SHP77 treated with DMSO at 0.1 percent for 48 hours (cell line): ENCODE results near the gene TMEM120B.

Experiments
- DNase-seq: peaks from one replicate; lab custom pipeline; 2025; lab: John Stamatoyannopoulos, UW

The TMEM120B gene

DNA sequence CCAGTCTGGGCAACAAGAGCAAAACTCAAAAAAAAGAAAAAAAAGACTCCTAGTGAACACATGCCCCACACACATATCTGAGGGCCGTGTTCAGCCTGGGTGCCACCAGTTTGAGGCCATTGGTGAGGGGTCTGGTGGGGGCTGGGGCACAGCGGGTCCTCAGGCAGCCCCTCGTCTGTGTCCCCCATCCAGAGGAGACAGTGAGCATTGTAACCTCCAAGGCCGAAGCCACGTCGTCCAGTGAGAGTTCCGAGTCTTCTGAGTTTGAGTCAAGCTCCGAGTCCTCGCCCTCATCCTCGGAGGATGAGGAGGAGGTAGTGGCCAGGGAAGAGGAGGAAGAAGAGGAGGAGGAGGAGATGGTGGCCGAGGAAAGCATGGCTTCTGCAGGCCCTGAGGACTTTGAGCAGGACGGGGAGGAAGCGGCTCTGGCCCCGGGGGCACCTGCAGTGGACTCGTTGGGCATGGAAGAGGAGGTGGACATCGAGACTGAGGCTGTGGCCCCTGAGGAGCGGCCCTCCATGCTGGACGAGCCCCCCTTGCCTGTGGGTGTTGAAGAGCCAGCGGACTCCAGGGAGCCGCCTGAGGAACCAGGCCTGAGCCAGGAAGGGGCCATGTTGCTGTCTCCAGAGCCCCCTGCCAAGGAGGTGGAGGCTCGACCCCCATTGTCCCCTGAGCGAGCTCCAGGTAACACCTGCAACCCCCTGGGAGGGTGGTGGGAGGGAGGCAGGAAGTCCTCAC lies 106.8 kb downstream of the TMEM120B start:
- DNase-seq = no peak

DNA sequence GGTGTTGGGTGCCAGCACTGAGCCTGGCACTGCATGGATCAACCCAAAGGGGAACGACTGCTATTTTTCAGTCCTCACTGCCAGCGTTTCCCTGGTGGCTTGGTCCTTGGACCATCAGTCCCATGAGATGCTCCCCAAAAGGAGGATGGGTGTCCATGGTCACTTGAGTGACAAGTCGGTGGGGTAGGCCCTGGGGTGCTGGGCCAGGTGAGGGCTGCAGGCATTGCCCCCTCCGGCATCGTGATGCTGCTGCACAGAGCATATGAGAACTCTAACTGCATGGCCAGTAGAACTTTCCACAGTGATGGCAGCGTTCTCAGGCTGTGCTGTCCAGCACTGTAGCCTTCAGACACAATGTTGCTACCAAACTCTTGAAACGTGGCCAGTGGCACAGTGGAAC lies 107.5 kb downstream of the TMEM120B start:
- DNase-seq = no peak

DNA sequence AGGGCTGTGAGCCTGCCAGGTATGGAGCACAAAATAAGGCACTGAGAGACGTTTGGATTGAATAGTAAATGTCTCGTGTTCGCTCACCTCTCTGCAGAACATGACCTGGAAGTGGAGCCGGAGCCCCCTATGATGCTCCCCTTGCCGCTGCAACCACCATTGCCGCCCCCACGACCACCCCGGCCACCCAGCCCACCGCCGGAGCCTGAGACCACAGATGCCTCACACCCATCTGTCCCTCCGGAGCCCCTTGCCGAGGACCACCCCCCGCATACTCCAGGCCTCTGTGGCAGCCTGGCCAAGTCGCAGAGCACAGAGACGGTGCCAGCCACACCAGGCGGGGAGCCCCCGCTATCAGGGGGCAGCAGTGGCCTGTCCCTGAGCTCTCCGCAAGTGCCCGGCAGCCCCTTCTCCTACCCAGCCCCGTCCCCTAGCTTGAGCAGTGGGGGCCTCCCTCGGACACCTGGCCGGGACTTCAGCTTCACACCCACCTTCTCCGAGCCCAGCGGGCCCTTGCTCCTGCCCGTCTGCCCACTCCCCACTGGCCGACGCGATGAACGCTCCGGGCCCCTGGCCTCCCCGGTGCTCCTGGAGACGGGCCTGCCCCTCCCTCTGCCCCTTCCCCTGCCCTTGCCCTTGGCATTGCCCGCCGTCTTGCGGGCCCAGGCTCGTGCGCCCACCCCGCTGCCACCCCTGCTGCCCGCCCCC lies 110.0 kb downstream of the TMEM120B start:
- no peak for DNase-seq

DNA sequence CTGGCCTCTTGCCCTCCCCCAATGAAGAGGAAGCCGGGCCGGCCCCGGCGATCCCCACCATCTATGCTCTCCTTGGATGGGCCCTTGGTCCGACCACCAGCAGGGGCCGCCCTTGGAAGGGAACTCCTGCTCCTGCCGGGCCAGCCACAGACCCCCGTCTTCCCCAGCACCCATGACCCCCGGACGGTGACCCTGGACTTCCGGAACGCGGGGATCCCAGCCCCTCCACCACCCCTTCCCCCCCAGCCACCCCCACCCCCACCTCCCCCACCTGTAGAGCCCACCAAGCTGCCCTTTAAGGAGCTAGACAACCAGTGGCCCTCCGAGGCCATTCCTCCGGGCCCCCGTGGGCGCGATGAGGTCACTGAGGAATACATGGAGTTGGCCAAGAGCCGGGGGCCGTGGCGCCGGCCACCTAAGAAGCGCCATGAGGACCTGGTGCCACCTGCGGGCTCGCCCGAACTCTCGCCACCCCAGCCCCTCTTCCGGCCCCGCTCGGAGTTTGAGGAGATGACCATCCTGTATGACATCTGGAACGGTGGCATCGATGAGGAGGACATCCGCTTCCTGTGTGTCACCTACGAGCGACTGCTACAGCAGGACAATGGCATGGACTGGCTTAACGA lies 110.7 kb downstream of the TMEM120B start:
- no peak for DNase-seq

DNA sequence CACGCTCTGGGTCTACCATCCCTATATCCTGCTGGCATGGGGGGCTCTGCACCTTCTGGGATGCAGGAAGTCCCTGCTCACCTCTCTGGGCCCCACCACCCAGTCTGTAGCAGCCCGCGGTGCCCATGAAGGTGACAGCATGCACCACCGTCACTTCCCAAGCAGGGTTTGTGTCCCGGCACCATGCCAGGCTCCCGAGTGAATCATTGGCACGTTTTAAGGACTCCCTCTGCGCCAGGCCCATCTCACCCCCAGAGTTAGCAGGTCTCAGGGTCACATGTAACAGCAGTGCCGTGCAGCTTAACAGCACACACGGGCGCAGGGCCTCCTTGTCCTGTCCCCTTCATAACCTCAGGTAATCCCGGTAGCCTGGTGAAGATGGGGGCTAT lies 111.2 kb downstream of the TMEM120B start:
- DNase-seq = no peak

DNA sequence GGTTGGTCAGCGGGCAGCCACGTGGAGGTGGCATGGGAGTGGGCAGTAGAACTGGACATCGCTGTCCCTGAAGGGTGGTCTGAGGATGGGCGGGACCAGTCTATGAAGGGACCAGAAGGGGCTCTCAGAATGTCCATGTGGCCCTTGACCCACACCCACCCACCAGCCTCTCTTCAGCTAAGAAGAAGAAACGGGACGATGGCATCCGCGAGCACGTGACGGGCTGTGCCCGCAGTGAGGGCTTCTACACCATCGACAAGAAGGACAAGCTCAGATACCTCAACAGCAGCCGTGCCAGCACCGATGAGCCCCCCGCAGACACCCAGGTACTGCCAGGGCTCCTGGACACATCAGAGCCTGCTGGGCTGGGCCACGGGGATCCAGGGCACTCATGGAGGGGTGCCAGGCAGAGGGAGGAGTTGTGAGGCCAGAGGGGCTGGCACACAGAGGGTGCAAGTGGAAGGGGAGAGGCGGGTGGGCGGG lies 112.5 kb downstream of the TMEM120B start:
- DNase-seq = no peak

DNA sequence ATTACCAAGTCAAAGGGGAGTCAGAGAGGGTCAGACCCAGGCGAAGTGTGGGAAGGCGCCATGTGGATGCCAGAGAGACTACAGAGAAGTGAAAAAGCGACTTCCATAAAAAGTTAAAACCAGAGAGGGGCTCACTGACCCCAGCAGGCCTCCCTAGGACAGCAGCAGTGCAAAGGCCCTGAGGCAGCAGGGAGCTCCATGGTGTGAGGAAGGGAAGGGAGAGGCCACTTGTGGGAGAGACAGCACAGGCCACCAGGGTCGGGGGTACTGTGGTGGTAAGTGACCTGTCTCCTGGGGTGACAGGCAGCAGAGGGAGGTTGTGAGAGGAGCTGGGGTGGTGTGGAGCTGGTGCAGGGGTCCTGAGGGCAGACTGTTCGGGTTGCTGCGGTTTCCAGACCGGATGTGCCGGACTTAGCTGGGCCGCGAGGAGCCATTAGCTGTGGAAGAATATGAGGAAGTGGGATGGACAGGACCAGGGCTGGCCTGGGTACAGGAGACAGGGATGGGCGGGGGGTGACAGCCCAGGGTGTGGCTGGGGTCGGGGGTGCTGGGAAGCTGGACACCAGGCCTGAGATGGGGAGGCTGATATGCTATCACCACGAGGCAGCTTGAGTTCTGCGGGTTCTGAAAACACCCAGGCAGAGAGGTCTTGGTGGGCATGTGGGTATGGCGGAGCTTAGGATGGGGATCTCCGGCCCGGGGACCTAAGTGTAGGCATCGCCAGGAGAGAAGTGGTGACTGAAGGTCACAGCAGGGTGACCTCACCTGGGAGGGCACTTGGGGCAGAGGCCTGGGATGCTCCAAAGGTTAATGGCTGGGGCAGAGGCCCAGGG lies 114.0 kb downstream of the TMEM120B start:
- no peak for DNase-seq

DNA sequence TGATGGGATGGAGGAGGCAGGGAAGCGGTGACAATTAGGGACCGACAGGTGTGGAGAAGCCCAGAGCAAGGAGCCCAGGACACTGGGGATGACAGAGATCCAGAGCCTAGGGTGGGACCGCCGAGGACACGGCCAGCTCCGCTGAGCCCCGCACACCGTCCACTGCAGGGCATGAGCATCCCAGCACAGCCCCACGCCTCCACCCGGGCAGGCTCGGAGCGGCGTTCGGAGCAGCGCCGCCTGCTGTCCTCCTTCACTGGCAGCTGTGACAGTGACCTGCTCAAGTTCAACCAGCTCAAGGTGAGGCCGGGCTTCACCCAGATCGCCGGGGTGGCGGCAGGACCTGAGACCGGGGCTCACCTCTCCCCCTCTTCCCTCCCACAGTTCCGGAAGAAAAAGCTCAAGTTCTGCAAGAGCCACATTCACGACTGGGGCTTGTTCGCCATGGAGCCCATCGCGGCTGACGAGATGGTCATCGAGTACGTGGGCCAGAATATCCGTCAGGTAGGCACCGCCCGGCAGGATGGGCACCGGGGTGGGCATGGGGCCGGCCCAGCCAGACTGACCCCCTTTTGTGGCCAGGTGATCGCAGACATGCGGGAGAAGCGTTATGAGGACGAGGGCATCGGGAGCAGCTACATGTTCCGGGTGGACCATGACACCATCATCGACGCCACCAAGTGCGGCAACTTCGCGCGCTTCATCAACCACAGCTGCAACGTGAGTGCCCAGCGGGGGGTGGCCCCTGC lies 115.0 kb downstream of the TMEM120B start:
- no peak for DNase-seq

DNA sequence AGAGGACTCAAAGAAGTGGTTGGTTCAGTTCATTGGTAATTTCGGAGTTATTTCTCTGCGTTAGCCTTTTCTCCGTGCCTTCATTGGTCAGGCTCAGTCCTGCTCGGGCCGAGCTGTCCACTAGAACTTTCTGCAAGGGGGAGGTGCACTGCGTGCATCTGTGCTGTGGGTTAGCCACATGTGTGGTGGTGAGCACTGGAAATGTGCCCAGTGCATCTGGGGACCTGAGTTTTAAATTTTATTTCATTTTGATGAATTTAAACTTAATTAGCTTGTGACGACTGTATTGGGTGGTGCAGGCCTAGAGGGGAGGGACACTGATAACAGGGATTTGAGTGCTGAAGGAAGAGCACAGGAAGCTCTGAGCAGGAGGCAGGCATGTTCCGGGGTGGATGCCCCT lies 115.8 kb downstream of the TMEM120B start:
- DNase-seq = no peak

DNA sequence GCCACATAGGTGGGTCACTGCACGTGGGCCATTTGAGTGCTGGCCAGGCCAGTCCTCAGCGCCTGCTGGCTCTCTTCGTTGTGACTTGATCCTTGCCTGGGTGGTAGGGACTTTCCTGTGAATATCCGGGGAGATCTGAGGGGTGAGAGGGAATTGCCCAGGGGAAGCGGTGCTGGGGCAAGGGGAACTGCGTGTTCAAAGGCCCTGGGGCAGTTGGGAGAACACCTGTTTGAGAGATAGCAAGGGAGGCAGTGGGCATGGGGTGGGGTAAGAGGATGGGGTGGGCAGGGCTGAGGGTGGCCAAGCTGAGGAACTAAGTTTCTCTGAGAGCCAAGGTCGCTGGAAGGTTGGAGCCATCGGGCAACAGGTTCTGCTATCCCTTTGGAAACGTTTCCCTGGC lies 116.3 kb downstream of the TMEM120B start:
- no peak for DNase-seq

DNA sequence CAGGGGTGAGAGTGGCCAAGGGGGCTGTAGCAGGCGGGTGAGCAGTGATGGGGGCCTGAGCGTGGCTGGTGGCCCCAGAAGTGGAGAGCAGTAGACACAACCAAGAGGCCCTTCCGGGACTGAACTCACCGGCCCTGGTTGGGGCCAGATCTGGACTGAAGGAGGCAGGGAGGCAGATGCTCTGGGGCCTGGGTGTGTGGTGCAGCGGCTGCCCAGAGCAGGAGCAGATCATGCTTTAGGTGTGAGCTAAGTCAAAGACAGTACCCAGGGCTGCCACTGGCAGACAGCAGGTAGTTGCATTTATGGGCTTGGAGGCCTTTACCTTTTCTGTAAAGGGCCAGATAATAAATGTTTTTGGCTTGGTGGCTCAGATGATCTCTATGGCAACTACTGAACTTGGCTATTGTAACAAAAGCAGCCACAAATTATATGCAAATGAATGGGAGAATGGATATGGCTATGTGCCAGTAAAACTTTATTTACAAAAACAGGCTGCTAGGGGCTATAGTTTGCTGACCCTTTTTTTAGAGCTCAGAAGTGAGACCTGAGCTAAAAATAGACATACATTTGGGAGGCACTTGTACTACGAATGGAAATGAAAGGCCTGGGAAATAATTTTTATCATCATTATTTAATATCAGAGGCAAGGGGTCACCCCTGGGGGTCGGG lies 116.8 kb downstream of the TMEM120B start:
- no peak for DNase-seq

DNA sequence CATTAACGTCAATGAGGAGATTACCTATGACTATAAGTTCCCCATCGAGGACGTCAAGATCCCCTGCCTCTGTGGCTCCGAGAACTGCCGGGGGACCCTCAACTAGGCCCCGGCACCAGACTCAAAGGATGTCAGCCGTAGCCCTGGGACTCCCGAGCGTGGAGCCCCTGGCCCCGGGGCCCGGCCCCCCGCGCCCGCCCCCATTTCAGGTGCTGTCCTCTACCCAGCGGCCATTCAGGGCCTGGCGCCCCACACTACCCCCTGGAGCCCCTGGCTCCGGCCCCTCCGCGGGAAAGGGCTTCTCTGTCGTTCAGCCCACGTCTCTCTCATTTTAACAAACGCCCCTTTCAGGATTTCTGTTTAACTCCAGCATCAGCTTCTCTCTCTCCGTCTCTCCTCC lies 117.6 kb downstream of the TMEM120B start:
- no peak for DNase-seq

DNA sequence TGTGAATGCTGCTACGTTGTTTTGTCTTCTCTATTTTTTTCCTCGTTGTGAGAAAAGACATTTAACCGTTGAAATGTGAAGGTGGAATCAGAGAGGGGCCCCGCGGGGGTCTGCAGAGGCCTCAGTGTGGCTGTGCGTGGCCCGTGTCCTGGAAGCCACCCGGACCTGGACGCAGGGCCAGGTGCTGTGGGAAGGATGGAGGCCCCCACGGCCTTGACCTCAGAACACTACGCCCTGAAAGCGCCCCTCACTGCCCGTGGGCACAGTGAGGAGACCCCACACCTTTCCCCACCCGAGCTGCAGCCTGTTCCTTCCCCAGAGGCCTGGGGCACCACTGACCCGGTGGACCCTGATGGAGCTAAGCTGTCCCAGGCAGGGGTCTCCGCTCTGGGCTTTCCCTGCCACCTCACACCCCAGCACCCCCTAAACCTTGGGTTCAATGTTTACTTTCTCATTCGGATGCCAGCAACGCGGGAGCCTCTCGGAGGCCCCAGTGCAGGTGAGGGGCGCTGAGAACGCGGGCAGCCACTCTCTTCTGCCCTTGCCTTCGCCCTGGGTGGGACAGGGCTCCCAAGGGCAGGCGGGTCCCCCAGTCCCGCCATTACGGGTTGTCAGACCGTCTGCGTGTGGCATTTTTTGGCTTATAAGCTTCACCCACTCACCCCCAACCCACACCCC lies 118.2 kb downstream of the TMEM120B start:
- DNase-seq = no peak
